OCI-LY7 (cell line): ENCODE measurements around the gene SCGB1D4.

ENCODE experiments used
- EZH2phosphoT487 ChIP-seq: fragments of 200-600 bp; sonication (generic); IDR thresholded peaks from 2 replicates; pipeline ENCODE4 v1.6.1; 2018; ENCODE audit warnings: low read depth, borderline replicate concordance, mild to moderate bottlenecking, mixed run types, antibody characterized with exemption, low read length, moderate library complexity, mixed read lengths
- TF ChIP-seq, protein P1 (sequence below): fragments of 200-600 bp; sonication (generic); conservative IDR thresholded peaks from 2 replicates; pipeline ENCODE4 v1.5.1; 2014; ENCODE audit warnings: mild to moderate bottlenecking, antibody characterized with exemption, low read length, moderate library complexity, mixed read lengths

DNA sequence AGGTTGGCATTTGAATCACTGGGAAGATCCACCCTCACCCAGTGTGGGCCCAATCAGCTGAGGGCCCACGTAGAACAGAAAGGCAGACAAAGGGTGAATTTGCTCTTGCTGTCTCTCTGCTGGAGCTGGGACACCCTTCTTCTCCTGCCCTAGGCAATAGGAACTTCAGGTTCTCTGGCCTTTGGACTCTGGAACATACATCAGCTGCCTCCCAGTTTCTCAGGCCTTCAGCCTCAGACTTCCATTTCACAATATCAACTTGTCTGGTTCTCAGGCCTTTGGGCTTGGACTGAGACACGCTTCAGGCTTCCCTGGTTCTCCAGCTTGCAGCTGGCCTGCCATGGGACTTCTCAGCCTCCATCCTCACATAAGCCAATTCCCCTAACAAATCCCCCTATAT is 23.6 kb upstream of the SCGB1D4 start:
- TF ChIP-seq, protein P1, sequence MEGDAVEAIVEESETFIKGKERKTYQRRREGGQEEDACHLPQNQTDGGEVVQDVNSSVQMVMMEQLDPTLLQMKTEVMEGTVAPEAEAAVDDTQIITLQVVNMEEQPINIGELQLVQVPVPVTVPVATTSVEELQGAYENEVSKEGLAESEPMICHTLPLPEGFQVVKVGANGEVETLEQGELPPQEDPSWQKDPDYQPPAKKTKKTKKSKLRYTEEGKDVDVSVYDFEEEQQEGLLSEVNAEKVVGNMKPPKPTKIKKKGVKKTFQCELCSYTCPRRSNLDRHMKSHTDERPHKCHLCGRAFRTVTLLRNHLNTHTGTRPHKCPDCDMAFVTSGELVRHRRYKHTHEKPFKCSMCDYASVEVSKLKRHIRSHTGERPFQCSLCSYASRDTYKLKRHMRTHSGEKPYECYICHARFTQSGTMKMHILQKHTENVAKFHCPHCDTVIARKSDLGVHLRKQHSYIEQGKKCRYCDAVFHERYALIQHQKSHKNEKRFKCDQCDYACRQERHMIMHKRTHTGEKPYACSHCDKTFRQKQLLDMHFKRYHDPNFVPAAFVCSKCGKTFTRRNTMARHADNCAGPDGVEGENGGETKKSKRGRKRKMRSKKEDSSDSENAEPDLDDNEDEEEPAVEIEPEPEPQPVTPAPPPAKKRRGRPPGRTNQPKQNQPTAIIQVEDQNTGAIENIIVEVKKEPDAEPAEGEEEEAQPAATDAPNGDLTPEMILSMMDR: no peak
- no peak for TF ChIP-seq EZH2phosphoT487
